ENCODE results near the gene TGOLN2. TPM values are rescaled to one million over a fixed set of nuclear protein-coding genes. Genes with fewer than 3 reads are reported as not detected.

TGOLN2 gene
- total and polyA plus RNA-seq, 2 of the 13 experiments (the other 11 are each of a cell fraction or from before 2014, with no cell fraction given), result 99.6 to 155 TPM

DNA sequence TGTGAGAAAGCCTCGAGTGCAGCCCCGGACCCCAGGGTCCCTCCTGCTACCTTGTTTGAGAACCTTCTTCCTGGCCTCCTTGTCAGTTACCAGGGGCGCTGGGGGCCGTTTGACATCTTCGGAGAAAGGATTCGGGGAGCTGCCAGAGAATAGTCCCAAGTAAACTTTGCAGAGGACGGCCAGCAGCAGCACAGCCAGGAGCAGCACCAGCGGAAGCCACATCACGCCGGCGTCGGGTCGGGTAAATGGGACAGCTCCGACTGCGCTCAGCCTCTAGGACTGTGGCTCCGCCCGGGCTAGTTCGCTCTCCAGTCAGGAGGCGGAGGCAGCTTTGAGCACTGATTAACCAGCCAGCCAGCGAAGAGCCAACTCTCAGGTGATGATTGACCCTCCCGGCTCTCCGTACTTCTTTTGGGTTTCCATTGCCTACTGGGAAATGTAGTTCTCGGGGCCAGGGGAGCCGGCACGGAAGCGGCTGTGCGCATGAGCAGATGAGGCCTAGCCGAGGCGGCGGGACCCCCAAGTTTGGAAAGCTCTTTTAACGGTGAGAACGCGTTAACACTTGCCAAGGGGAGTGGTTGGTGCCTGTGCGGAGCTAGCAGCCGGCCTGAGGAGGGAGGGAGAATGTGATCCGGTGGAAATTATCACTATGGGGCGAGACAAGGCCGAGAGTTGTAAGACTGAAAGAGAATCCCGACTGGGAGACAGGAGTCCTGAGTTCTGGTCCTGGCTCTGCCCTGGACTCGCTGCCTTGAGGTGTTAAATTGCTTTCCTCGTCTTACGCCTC, 26.7 kb upstream of the TGOLN2 start, which contains the start of the genes ELMOD3 and RETSAT (continued):
- TF ChIP-seq ISX (CRISPR knock-in tag; conservative IDR thresholded peaks at IDR 0.05) (0 out of 2 replicates have a peak, but pooled peaks have one; percentile 87), KDM1A (CRISPR knock-in tag; IDR thresholded peaks at IDR 0.05) (no peak), SP5 (CRISPR knock-in tag; IDR thresholded peaks at IDR 0.05; ENCODE audit: borderline replicate concordance, low read depth) (peak; percentile 76), SP140L (CRISPR knock-in tag; IDR thresholded peaks at IDR 0.05; ENCODE audit: borderline replicate concordance) (0 out of 2 replicates have a peak, but pooled peaks have one; percentile 88), ZNF563 (CRISPR knock-in tag; IDR thresholded peaks at IDR 0.05) (peak; percentile 98), SOX6 (IDR thresholded peaks at IDR 0.05) (no peak), SOX6 (CRISPR knock-in tag; IDR thresholded peaks at IDR 0.05) (peak; percentile 84), ZNF605 (CRISPR knock-in tag; IDR thresholded peaks at IDR 0.05) (peak; percentile 92), KLF12 (CRISPR knock-in tag; IDR thresholded peaks at IDR 0.05; ENCODE audit: borderline replicate concordance) (peak; percentile 50; the same call in 1 of the 2 replicates), MTF1 (CRISPR knock-in tag; IDR thresholded peaks at IDR 0.05) (0 out of 2 replicates have a peak, but pooled peaks have one; percentile 81), NCOR1 (IDR thresholded peaks at IDR 0.05; ENCODE audit: borderline replicate concordance, low read length) (peak; percentile 24; the same call in 1 of the 2 replicates), DPF2 (CRISPR knock-in tag; IDR thresholded peaks at IDR 0.05; ENCODE audit: borderline replicate concordance, low read depth) (peak; percentile 42; the same call in 1 of the 2 replicates), ZNF746 (CRISPR knock-in tag; IDR thresholded peaks at IDR 0.05) (peak; percentile 78; the same call in 1 of the 2 replicates), ZBTB7B (CRISPR knock-in tag; IDR thresholded peaks at IDR 0.05) (peak; percentile 95), HOXA5 (CRISPR knock-in tag; IDR thresholded peaks at IDR 0.05) (peak; percentile 99), ZNF326 (CRISPR knock-in tag; IDR thresholded peaks at IDR 0.05; ENCODE audit: borderline replicate concordance) (no peak), STAT5B (CRISPR knock-in tag; IDR thresholded peaks at IDR 0.05) (0 out of 2 replicates have a peak, but pooled peaks have one; percentile 59), ZNF354B (CRISPR knock-in tag; IDR thresholded peaks at IDR 0.05) (no peak), SSRP1 (CRISPR knock-in tag; IDR thresholded peaks at IDR 0.05) (no peak), ZNF292 (CRISPR knock-in tag; IDR thresholded peaks at IDR 0.05; ENCODE audit: borderline replicate concordance, low read depth) (no peak), NCOA2 (CRISPR knock-in tag; IDR thresholded peaks at IDR 0.05) (peak; percentile 71), FOXK1 (CRISPR knock-in tag; IDR thresholded peaks at IDR 0.05; ENCODE audit: borderline replicate concordance, low read depth) (peak; percentile 86; the same call in 1 of the 2 replicates)
- TF ChIP-seq, protein P1, sequence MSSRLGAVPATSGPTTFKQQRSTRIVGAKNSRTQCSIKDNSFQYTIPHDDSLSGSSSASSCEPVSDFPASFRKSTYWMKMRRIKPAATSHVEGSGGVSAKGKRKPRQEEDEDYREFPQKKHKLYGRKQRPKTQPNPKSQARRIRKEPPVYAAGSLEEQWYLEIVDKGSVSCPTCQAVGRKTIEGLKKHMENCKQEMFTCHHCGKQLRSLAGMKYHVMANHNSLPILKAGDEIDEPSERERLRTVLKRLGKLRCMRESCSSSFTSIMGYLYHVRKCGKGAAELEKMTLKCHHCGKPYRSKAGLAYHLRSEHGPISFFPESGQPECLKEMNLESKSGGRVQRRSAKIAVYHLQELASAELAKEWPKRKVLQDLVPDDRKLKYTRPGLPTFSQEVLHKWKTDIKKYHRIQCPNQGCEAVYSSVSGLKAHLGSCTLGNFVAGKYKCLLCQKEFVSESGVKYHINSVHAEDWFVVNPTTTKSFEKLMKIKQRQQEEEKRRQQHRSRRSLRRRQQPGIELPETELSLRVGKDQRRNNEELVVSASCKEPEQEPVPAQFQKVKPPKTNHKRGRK (CRISPR knock-in tag; IDR thresholded peaks at IDR 0.05), result no peak
- TF ChIP-seq, protein P2, sequence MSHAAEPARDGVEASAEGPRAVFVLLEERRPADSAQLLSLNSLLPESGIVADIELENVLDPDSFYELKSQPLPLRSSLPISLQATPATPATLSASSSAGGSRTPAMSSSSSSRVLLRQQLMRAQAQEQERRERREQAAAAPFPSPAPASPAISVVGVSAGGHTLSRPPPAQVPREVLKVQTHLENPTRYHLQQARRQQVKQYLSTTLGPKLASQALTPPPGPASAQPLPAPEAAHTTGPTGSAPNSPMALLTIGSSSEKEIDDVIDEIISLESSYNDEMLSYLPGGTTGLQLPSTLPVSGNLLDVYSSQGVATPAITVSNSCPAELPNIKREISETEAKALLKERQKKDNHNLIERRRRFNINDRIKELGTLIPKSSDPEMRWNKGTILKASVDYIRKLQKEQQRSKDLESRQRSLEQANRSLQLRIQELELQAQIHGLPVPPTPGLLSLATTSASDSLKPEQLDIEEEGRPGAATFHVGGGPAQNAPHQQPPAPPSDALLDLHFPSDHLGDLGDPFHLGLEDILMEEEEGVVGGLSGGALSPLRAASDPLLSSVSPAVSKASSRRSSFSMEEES (CRISPR knock-in tag; IDR thresholded peaks at IDR 0.05), result peak; percentile 66
- TF ChIP-seq, protein P3, sequence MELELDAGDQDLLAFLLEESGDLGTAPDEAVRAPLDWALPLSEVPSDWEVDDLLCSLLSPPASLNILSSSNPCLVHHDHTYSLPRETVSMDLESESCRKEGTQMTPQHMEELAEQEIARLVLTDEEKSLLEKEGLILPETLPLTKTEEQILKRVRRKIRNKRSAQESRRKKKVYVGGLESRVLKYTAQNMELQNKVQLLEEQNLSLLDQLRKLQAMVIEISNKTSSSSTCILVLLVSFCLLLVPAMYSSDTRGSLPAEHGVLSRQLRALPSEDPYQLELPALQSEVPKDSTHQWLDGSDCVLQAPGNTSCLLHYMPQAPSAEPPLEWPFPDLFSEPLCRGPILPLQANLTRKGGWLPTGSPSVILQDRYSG (CRISPR knock-in tag; IDR thresholded peaks at IDR 0.05), result peak; percentile 57
- TF ChIP-seq, protein P4, sequence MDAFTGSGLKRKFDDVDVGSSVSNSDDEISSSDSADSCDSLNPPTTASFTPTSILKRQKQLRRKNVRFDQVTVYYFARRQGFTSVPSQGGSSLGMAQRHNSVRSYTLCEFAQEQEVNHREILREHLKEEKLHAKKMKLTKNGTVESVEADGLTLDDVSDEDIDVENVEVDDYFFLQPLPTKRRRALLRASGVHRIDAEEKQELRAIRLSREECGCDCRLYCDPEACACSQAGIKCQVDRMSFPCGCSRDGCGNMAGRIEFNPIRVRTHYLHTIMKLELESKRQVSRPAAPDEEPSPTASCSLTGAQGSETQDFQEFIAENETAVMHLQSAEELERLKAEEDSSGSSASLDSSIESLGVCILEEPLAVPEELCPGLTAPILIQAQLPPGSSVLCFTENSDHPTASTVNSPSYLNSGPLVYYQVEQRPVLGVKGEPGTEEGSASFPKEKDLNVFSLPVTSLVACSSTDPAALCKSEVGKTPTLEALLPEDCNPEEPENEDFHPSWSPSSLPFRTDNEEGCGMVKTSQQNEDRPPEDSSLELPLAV (CRISPR knock-in tag; conservative IDR thresholded peaks at IDR 0.05; ENCODE audit: low read depth), result no peak

Data from HepG2 (cell line).